ENCODE data around the gene BABAM2.

- TF ChIP-seq CTCF (IDR thresholded peaks at IDR 0.05; ENCODE audit: low read depth, low read length, missing input control) (no peak), MAX (IDR thresholded peaks at IDR 0.05) (no peak), JUND (IDR thresholded peaks at IDR 0.05) (no peak), RAD21 (IDR thresholded peaks at IDR 0.05) (no peak), GABPA (IDR thresholded peaks at IDR 0.05 in 1 of 2, conservative IDR thresholded peaks at IDR 0.05 in 1 of 2) (no peak), FOXA2 (IDR thresholded peaks at IDR 0.05) (no peak), YY1 (IDR thresholded peaks at IDR 0.05) (no peak), HNF4A (conservative IDR thresholded peaks at IDR 0.05) (no peak), NR2F2 (IDR thresholded peaks at IDR 0.05) (no peak)
- TF ChIP-seq, protein P1, sequence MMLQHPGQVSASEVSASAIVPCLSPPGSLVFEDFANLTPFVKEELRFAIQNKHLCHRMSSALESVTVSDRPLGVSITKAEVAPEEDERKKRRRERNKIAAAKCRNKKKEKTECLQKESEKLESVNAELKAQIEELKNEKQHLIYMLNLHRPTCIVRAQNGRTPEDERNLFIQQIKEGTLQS (IDR thresholded peaks at IDR 0.05): no peak
- TF ChIP-seq, protein P2, sequence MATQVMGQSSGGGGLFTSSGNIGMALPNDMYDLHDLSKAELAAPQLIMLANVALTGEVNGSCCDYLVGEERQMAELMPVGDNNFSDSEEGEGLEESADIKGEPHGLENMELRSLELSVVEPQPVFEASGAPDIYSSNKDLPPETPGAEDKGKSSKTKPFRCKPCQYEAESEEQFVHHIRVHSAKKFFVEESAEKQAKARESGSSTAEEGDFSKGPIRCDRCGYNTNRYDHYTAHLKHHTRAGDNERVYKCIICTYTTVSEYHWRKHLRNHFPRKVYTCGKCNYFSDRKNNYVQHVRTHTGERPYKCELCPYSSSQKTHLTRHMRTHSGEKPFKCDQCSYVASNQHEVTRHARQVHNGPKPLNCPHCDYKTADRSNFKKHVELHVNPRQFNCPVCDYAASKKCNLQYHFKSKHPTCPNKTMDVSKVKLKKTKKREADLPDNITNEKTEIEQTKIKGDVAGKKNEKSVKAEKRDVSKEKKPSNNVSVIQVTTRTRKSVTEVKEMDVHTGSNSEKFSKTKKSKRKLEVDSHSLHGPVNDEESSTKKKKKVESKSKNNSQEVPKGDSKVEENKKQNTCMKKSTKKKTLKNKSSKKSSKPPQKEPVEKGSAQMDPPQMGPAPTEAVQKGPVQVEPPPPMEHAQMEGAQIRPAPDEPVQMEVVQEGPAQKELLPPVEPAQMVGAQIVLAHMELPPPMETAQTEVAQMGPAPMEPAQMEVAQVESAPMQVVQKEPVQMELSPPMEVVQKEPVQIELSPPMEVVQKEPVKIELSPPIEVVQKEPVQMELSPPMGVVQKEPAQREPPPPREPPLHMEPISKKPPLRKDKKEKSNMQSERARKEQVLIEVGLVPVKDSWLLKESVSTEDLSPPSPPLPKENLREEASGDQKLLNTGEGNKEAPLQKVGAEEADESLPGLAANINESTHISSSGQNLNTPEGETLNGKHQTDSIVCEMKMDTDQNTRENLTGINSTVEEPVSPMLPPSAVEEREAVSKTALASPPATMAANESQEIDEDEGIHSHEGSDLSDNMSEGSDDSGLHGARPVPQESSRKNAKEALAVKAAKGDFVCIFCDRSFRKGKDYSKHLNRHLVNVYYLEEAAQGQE (IDR thresholded peaks at IDR 0.05): no peak
These were observed 485.5 kb downstream of the BABAM2 start for GRCh38 chr2:28375742-28376631.

Measured in liver (tissue), 3 donors.